ENCODE measurements around the gene MYO1D. TPM values are rescaled to one million over a fixed set of nuclear protein-coding genes. Genes with fewer than 3 reads are reported as not detected.

The MYO1D gene
- total and polyA plus RNA-seq, 2 donors (not counting 3 experiments of a cell fraction or from before 2014, with no cell fraction given): 37.8 to 85.5 TPM

DNA sequence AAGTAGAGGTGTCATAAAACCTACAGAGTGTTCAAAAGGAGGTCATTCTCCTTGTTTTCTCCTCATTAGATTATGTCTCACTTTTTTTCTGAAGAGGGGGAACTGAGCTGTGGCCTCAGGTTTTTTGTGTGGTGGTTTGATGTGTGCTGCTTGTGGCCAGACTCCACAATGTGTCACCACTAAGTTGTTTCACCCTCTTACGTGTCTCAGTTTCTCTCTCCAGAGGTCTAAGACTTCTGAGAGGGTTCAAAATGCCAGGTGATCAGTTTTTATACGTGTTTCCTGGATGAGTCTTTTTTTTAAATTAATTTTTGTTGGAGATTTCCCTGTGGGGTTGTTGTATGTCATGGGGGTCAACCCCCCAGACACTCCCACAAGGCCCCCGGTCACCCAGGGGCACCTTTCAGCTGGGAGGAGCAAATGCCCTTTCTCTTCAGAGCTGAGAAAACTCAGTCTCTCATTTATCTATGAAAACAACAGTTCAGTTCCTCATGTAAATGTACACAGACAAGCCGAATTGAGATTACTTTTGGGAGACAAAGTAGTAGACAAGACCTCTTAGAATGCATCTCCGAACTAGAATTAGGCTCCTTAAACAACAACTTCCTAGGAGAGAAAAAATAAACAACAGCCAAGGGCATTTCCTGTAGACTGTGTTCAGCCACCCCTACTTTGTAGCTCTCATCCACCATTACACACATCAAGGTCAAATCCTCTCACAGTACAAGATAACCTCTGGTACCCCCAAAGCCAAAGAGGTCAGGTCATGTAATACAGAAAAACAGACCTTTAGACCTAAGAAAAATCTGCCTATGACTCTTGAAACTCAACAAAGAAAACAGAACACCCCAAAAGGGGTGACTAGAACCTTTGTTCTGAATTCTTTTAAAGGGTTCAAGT, 27.1 kb upstream of the MYO1D start:
- Histone ChIP-seq H3K79me2 (ENCODE audit: control insufficient read depth, insufficient read depth, low read length) (no peaks in the 10 kb centered on the region), H3K27ac (ENCODE audit: insufficient read depth, low read depth, low read length) (no peak overlapping the region), H3K4me1 (ENCODE audit: control insufficient read depth, extremely low read depth, insufficient read depth, low read length) (no peaks in the 10 kb centered on the region), H3K9me1 (replicated peaks; ENCODE audit: control insufficient read depth, extremely low read depth, insufficient read depth, low read length) (no peaks in the 10 kb centered on the region), H3K4me2 (ENCODE audit: insufficient read depth, low read length) (no peak overlapping the region), H4K20me1 (replicated peaks; ENCODE audit: control insufficient read depth, extremely low read depth, insufficient read depth, low read length) (no peaks in the 10 kb centered on the region), H2AFZ (ENCODE audit: low read depth, low read length) (no peak overlapping the region), H3K4me3 (replicated peaks in 1 of 3; ENCODE audit: insufficient read depth in 1 of 3, low read depth in 1 of 3, low read length in 3 of 3) (no peak overlapping the region), H3K9ac (replicated peaks; ENCODE audit: extremely low read depth, insufficient read depth, low read length) (no peak overlapping the region), H3K36me3 (ENCODE audit: control insufficient read depth in 2 of 2, extremely low read depth in 1 of 2, insufficient read depth in 2 of 2, low read length in 2 of 2) (no peaks in the 10 kb centered on the region), H3K27me3 (ENCODE audit: control insufficient read depth in 2 of 2, insufficient read depth in 2 of 2, low read length in 2 of 2) (peaks cover 0 to 3% of the 10 kb centered on the region in 2 experiments), H3K9me3 (replicated peaks; ENCODE audit: control insufficient read depth, insufficient read depth, low read length) (no peaks in the 10 kb centered on the region)
- intact Hi-C loops (cut with micrococcal nuclease): no loop called here
- ChIA-PET POLR2A (interaction anchor here (0.7 kb wide), 1 partner anchor 8 kb away, joined by 3 read pairs; no protein-coding TSS in a partner anchor), CTCF (interaction anchor here (1.2 kb wide), 1 partner anchor 8 kb away, joined by 3 read pairs; a partner anchor contains a TSS)
- dilution Hi-C loops (cut with MboI; ENCODE audit: extremely low pct_ligation_motif_present, low sequenced_read_pairs): no loop called here
- no TSS peak for BruUV-seq (replicated peaks)
- no peak for DNase-seq (ENCODE audit: low read depth, low spot score)
- TF ChIP-seq JUN (IDR thresholded peaks at IDR 0.05; ENCODE audit: borderline replicate concordance, insufficient read depth, insufficient read length, low read depth): no peak
- no peak for TF ChIP-seq POLR2AphosphoS5 (IDR thresholded peaks at IDR 0.05; ENCODE audit: insufficient read depth, low read depth, low read length)
- TF ChIP-seq POLR2A (IDR thresholded peaks at IDR 0.05; ENCODE audit: low read depth, low read length): no peak
- TF ChIP-seq EZH2 (IDR thresholded peaks at IDR 0.05; ENCODE audit: borderline replicate concordance, low read depth, low read length, severe bottlenecking): no peak
- TF ChIP-seq, protein P1, sequence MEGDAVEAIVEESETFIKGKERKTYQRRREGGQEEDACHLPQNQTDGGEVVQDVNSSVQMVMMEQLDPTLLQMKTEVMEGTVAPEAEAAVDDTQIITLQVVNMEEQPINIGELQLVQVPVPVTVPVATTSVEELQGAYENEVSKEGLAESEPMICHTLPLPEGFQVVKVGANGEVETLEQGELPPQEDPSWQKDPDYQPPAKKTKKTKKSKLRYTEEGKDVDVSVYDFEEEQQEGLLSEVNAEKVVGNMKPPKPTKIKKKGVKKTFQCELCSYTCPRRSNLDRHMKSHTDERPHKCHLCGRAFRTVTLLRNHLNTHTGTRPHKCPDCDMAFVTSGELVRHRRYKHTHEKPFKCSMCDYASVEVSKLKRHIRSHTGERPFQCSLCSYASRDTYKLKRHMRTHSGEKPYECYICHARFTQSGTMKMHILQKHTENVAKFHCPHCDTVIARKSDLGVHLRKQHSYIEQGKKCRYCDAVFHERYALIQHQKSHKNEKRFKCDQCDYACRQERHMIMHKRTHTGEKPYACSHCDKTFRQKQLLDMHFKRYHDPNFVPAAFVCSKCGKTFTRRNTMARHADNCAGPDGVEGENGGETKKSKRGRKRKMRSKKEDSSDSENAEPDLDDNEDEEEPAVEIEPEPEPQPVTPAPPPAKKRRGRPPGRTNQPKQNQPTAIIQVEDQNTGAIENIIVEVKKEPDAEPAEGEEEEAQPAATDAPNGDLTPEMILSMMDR (IDR thresholded peaks at IDR 0.05; ENCODE audit: extremely low read depth in 1 of 2, insufficient read depth in 1 of 2, low read depth in 1 of 2, low read length in 2 of 2): no peak
- no peak for TF ChIP-seq MYC (IDR thresholded peaks at IDR 0.05; ENCODE audit: low read depth, low read length)
- TF ChIP-seq, protein P2, sequence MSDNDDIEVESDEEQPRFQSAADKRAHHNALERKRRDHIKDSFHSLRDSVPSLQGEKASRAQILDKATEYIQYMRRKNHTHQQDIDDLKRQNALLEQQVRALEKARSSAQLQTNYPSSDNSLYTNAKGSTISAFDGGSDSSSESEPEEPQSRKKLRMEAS (IDR thresholded peaks at IDR 0.05; ENCODE audit: insufficient read depth, insufficient read length): no peak
- FAIRE-seq: no peak
